Mucosa of stomach (tissue), 1 donor: ENCODE results near the gene EXD3.
"Not testable (repeated sequence)": the region's sequence is repeated elsewhere in the genome, so short reads cannot be mapped to it uniquely, and the experiment has no call there.

Experiments used
- H3K27me3 ChIP-seq: one replicate; pipeline ENCODE4 v1.7.0; 2013; ENCODE audit warnings: mild to moderate bottlenecking, low read length; ENCODE audit not compliant: control insufficient read depth, insufficient read depth
- H3K36me3 ChIP-seq: one replicate; pipeline ENCODE4 v1.7.0; 2013; ENCODE audit warnings: low read length; ENCODE audit not compliant: control insufficient read depth, insufficient read depth
- H3K4me1 ChIP-seq: one replicate; pipeline ENCODE4 v1.7.0; 2013; ENCODE audit warnings: mild to moderate bottlenecking, low read length; ENCODE audit not compliant: control insufficient read depth, insufficient read depth
- H3K4me3 ChIP-seq: one replicate; pipeline ENCODE4 v1.7.0; 2013; ENCODE audit warnings: low read length
- H3K9ac ChIP-seq: one replicate; pipeline ENCODE4 v1.7.0; 2013; ENCODE audit warnings: mild to moderate bottlenecking, low read length, moderate library complexity
- H3K9me3 ChIP-seq: one replicate; pipeline ENCODE4 v1.7.0; 2013; ENCODE audit warnings: mild to moderate bottlenecking, low read length, moderate library complexity; ENCODE audit not compliant: control insufficient read depth
- donor health status: Pancreatic carcinoma.

EXD3 gene

DNA sequence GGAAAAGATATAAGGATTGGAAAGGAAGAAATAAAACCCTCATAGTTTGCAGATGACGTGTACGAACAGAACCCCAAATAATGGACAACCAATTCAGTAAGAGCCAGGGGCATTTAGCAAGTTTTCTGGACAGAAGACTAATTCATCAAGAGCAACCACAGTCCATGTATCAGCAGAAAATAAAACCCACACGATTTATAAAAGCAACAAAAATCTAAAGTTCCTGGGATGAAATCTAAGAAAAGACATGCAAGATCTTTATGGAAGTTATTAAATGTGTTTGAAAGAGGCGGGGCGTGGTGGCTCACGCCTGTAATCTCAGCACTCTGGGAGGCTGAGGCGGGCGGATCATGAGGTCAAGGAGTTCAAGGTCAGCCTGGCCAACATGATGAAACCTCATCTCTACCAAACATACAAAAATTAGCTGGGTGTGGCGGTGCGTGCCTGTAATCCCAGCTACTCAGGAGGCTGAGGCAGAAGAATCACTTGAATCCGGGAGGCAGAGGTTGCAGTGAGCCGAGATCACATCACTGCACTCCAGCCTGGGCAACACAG, 83.0 kb downstream of the EXD3 start:
- H3K36me3 ChIP-seq, H3K4me1 ChIP-seq, H3K9me3 ChIP-seq, H3K27me3 ChIP-seq, H3K9ac ChIP-seq, H3K4me3 ChIP-seq: not testable (repeated sequence)

DNA sequence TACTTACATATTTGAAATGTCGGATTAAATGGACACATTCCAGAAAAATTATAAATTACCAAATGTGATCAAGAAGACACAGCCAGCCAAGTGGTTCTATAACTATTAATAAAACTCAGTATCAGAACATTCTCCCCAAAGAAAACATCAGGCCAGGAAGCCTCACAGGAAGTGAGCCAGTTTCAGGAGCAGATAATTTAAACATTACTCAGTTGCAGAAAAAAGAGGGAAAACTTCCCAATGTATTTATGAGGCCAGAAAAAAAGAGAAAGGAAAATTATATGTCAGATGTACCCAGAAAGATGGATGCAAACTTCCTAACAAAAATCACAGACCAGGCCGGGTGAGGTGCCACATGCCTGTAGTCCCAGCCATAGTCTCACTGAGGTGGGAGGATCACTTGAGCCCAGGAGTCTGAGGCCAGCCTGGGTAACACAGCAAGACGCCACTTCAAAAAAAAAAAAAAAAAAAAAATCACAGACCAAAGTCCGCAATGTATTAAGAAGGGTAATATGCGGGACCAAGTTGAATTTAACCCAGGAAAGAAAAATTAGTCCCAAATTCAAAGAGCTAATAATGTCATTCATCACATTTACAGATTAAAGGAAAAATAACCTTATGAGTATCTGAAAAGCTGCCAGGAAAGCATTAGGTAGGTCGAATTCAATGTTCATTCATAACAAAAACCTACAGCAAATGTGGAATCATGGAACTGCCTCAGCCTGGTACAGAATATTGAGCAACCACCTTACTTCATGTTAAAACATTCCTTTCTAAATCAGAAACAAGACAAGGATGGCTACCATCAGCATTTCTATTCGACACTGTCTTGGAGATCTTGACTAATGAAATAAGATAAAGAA, 83.7 kb downstream of the EXD3 start:
- H3K4me1 ChIP-seq, result no peaks in the 10 kb centered on the region
- no peak overlapping the region for H3K9ac ChIP-seq
- H3K4me3 ChIP-seq, result no peak overlapping the region
- H3K36me3 ChIP-seq, result no peaks in the 10 kb centered on the region
- no peaks in the 10 kb centered on the region for H3K27me3 ChIP-seq
- H3K9me3 ChIP-seq, result no peaks in the 10 kb centered on the region

DNA sequence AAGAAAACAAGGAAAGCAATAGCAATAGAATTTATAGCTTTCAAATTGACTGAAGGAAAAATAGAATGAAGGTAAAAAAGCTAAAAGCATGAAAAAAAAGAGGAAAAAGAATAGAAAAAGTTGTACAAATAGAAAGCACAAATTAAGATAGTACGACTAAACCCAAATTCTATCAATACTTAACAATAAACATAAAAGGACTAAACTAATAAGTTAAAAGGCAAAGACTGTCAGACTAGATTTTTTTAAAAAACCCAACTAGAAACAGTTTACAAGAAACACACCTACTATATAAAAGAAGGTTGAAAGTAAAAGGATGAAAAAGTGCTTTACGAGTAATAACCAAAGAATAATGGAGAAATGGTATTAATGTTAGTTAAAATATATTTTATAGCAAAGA, 86.2 kb downstream of the EXD3 start:
- no peak overlapping the region for H3K9ac ChIP-seq
- H3K9me3 ChIP-seq, result no peaks in the 10 kb centered on the region
- no peaks in the 10 kb centered on the region for H3K27me3 ChIP-seq
- H3K4me3 ChIP-seq, result no peak overlapping the region
- H3K36me3 ChIP-seq, result no peaks in the 10 kb centered on the region
- H3K4me1 ChIP-seq, result no peaks in the 10 kb centered on the region

DNA sequence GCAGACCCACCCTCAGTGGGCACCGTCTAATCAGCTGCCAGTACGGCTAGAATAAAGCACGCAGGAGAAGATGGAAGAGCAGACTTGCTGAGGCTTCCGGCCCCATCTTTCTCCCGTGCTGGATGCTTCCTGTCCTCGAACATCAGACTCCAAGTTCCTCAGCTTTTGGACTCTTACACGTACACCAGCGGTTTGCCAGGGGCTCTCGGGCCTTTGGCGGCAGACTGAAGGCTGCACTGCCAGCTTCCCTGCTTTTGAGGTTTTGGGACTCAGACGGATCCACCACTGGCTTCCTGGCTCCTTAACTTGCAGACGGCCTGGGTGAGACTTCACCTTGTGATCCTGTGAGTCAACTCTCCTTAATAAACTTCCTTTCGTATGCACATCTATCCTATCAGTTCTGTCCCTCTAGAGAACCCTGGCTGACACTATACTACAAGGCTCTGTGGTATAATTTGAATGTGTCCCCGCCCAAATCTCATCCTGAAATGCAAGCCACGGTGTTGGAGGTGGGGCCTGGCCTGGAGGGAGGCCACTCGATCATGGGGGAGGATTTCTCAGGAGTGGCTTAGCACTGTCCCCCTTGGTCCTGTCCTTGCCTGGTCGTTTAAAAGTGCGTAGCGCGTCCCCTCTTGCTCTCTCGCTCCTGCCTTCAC, 89.8 kb downstream of the EXD3 start:
- no peaks in the 10 kb centered on the region for H3K4me1 ChIP-seq
- no peaks in the 10 kb centered on the region for H3K9me3 ChIP-seq
- no peaks in the 10 kb centered on the region for H3K36me3 ChIP-seq
- H3K27me3 ChIP-seq, result no peaks in the 10 kb centered on the region
- H3K4me3 ChIP-seq, result no peak overlapping the region
- no peak overlapping the region for H3K9ac ChIP-seq

DNA sequence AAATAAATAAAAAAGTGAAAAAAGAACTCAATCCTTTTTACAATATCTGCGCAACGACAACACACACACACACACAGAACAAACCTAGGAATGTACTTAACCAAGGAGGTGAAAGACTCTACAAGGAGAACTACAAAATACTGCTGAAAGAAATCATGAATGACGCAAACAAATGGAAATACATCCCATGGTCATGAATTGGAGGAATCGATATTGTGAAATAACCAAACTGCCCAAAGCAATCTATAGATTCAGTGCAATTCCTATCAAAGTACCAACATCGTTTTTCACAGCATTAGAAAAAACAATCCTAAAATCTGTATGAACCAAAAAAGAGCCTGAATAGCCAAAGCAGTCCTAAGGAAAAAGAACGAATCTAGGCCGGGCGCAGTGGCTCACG, 91.0 kb downstream of the EXD3 start:
- Histone ChIP-seq H3K27me3 (no peaks in the 10 kb centered on the region), H3K9me3 (no peaks in the 10 kb centered on the region), H3K4me3 (no peak overlapping the region), H3K4me1 (no peaks in the 10 kb centered on the region), H3K9ac (no peak overlapping the region), H3K36me3 (no peaks in the 10 kb centered on the region)

DNA sequence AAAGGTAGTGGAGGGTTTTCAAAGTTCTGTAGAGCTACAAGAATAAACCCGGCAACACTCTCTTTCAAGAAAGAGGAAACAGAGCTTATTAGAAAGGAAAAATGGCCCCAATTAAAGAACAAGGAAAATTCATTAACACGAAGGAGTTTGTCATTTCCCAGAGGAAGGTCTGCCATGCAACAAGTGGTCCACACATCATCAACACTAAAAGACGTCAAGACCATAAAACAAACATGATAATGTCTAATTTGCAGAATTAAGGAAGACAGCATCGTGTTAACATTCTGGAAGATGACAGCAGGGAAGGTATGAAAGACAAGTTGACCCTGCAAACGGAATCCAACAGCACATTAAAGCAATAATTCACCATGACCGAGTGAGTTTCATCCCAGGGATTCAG, 92.3 kb downstream of the EXD3 start:
- Histone ChIP-seq H3K4me3 (no peak overlapping the region), H3K4me1 (no peaks in the 10 kb centered on the region), H3K36me3 (no peaks in the 10 kb centered on the region), H3K9ac (no peak overlapping the region), H3K27me3 (no peaks in the 10 kb centered on the region), H3K9me3 (no peaks in the 10 kb centered on the region)

DNA sequence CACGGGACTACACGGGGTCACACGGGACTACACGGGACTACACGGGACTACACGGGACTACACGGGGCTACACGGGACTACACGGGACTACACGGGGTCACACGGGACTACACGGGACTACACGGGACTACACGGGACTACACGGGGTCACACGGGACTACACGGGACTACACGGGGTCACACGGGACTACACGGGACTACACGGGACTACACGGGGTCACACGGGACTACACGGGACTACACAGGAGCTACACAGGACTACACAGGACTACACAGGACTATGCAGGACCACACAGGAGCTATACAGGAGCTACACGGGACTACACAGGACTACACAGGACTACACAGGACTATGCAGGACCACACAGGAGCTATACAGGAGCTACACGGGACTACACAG, 93.4 kb downstream of the EXD3 start:
- not testable (repeated sequence) for H3K27me3 ChIP-seq, H3K36me3 ChIP-seq, H3K9me3 ChIP-seq, H3K9ac ChIP-seq, H3K4me1 ChIP-seq, H3K4me3 ChIP-seq

DNA sequence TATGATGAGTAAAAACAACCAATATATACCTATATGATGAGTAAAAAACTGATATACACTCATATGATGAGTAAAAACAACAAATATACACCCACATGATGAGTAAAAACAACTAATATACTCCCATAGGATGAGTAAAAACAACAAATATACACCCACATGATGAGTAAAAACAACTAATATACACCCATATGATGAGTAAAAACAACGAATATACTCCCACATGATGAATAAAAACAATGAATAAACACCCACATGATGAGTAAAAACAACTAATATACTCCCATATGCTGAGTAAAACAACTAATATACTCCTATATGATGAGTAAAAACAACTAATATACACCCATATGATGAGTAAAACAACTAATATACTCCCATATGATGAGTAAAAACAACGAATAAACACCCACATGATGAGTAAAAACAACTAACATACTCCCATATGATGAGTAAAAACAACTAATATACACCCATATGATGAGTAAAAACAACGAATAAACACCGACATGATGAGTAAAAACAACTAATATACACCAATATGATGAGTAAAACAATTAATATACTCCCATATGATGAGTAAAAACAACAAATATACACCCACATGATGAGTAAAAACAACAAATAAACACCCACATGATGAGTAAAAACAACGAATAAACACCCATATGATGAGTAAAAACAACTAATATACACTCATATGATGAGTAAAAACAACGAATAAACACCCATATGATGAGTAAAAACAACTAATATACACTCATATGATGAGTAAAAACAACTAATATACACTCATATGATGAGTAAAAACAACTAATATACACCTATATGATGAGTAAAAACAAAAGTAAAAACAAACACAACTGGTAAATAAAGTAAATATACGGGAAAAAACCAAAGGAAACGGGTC, 95.1 kb downstream of the EXD3 start:
- not testable (repeated sequence) for H3K9ac ChIP-seq, H3K4me1 ChIP-seq, H3K36me3 ChIP-seq, H3K4me3 ChIP-seq, H3K27me3 ChIP-seq, H3K9me3 ChIP-seq

DNA sequence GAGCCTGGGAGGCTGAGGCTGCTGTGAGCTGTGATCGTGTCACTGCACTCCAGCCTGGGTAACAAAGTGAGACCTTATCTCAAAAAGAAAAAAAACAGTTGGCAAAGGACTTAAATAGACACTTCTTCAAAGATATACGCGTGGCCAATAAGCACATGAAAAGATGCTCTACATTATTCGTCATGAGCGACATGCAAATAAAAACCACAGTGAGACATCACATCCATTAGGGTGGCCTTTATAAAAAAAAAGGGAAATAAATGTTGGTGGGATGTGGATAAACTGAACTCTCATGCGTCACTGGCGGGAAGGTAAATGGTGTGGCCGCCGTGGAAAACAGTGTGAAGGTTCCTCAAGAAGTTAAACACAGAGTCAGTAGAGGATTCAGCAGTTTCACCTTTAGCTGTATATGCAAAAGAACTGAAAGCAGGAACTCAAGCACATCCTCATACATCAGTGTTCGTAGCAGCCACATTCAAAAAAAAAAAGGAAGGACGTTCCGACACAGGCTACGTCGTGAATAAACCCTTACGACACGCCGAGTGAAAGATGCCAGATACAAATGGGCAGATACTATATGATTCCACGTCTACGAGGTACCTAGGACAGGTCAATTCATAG, 96.4 kb downstream of the EXD3 start:
- no peaks in the 10 kb centered on the region for H3K4me1 ChIP-seq
- H3K36me3 ChIP-seq, result no peaks in the 10 kb centered on the region
- no peak overlapping the region for H3K9ac ChIP-seq
- H3K9me3 ChIP-seq, result no peaks in the 10 kb centered on the region
- no peak overlapping the region for H3K4me3 ChIP-seq
- H3K27me3 ChIP-seq, result no peaks in the 10 kb centered on the region

DNA sequence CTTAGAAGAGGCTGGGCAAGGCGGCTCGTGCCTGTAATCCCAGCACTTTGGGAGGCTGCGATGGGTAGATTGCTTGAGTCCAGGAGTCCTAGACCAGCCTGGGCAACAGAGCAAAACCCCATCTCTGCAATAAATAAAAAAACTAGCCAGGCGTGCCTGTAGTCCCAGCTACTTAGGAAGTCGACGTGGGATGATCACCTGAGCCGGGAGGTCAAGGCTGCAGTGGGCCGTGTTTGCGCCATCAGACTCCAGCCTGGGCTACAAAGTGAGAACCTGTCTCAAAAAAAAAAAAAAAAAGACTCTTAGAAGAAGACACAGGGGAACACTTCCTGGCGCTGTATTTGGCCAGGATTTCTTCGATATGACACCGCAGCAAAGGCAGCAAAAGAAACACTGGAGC, 97.2 kb downstream of the EXD3 start:
- Histone ChIP-seq H3K4me3 (no peak overlapping the region), H3K9ac (no peak overlapping the region), H3K4me1 (no peaks in the 10 kb centered on the region), H3K9me3 (no peaks in the 10 kb centered on the region), H3K36me3 (no peaks in the 10 kb centered on the region), H3K27me3 (no peaks in the 10 kb centered on the region)

DNA sequence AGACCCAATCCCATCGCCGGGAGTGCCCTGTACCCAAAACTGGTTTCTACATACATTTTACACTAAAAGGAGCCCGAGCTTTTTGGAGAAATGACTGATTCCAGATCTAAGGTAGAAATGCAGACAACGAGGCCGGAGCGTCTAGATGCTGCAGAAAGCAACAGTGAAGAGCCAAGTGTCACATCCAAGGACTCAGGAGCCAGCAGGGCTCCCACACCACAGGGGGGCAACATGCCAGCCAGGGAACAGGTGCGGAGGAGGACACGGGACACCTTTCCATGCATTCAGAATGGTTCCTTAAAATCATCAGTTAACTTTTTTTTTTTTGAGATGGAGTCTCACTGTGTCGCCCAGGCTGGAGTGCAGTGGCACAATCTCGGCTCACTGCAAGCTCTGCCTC, 97.8 kb downstream of the EXD3 start:
- Histone ChIP-seq H3K36me3 (no peaks in the 10 kb centered on the region), H3K4me1 (no peaks in the 10 kb centered on the region), H3K27me3 (no peaks in the 10 kb centered on the region), H3K9me3 (no peaks in the 10 kb centered on the region), H3K4me3 (no peak overlapping the region), H3K9ac (no peak overlapping the region)
